Heart left ventricle (tissue), 16 donors: ENCODE results near the gene IQGAP2. TPM values are rescaled to one million over a fixed set of nuclear protein-coding genes. Genes with fewer than 3 reads are reported as not detected.

Experiments
- ATAC-seq, 4 donors: fragments of 200-7000 bp; cut with Tn5 transposase; one replicate each; pipeline ENCODE4 v1.9.1; 2020 to 2022; ENCODE audit warnings: moderate library complexity in 4 of 4, mild to moderate bottlenecking in 3 of 4, moderate number of reproducible peaks in 1 of 4
- DNase-seq, 5 donors: peaks; one replicate each; pipeline ENCODE4 v3.0.0-alpha.2; 2020
- H3K27ac ChIP-seq, 12 donors: fragments of 200-600 bp; sonication (generic) in 4 of 12; one replicate each; pipeline versions ENCODE4 v1.5.0 to v1.8.0; 2016 to 2022; ENCODE audit warnings: mild to moderate bottlenecking in 2 of 12
- H3K27me3 ChIP-seq, 9 donors: fragments of 200-600 bp; sonication (generic) in 2 of 9; one replicate each; pipeline versions ENCODE4 v1.5.1 to v1.8.0; 2016 to 2022; ENCODE audit warnings: mild to moderate bottlenecking in 3 of 9
- H3K36me3 ChIP-seq, 9 donors: fragments of 200-600 bp; sonication (generic) in 2 of 9; one replicate each; pipeline versions ENCODE4 v1.5.0 to v1.8.0; 2018 to 2022; ENCODE audit warnings: mild to moderate bottlenecking in 2 of 9
- H3K4me1 ChIP-seq, 12 donors: fragments of 200-600 bp; sonication (generic) in 4 of 12; one replicate each; pipeline versions ENCODE4 v1.5.0 to v1.8.0; 2016 to 2022; ENCODE audit warnings: mild to moderate bottlenecking in 3 of 12
- H3K4me3 ChIP-seq, 12 donors: fragments of 200-600 bp; sonication (generic) in 4 of 12; one replicate each; pipeline versions ENCODE4 v1.5.0 to v1.8.0; 2017 to 2022; ENCODE audit warnings: mild to moderate bottlenecking in 9 of 12, moderate library complexity in 4 of 12
- H3K9me3 ChIP-seq, 12 donors: fragments of 200-600 bp; sonication (generic) in 4 of 12; one replicate each; pipeline versions ENCODE4 v1.5.0 to v1.8.0; 2016 to 2022; ENCODE audit warnings: mild to moderate bottlenecking in 1 of 12
- CTCF ChIP-seq, 12 donors: fragments of 200-600 bp; sonication (generic) in 4 of 12; IDR thresholded peaks; one replicate each; pipeline versions ENCODE4 v1.5.0 to v1.8.0; 2018 to 2022; ENCODE audit warnings: antibody characterized with exemption in 12 of 12, mild to moderate bottlenecking in 5 of 12
- POLR2A ChIP-seq, 2 donors: fragments of 450-650 bp; IDR thresholded peaks; one replicate each; pipeline ENCODE4 v1.6.1; 2017; ENCODE audit warnings: antibody characterized with exemption in 2 of 2, mild to moderate bottlenecking in 2 of 2, moderate library complexity in 2 of 2
- WGBS, 4 donors: extraction: QIAGEN DNeasy Blood & Tissue Kit in 2 of 4; methylation state at CpG; one replicate each; pipeline versions ENCODE4 v1.1.5 to v1.1.7; 2013 to 2018; 5-methylcytosine and 5-hydroxymethylcytosine counted together
- intact Hi-C, 10 donors: fragments of 100-400 bp; cut with DNase I; formaldehyde crosslinking; loops; one replicate each; pipeline versions ENCODE4 v1.11.1 to v1.14.2; 2022
- polyA plus RNA-seq, 2 donors: library from polyadenylated mRNA; stranded (reverse); fragments of 200-250 nt; gene quantifications; one replicate each; pipeline ENCODE4 v1.2.3, GENCODE V29; 2013
- total RNA-seq, 9 donors: library from RNA; depleted of rRNA in 2 of 9; stranded (reverse); fragments of >200 nt in 2 of 9; fragmentation: NEBNext Ultra II Directional in 3 of 9; extraction: Animal tissue kit (Norgen Biotek cat#: 25700) in 3 of 9; gene quantifications; one replicate each; pipeline versions ENCODE4 v1.1.0 to v1.2.4, GENCODE V29; 2016 to 2023
- donor health status: ischemic (EF 13 %, LVEDD 7.1; RV severe dilation, severe dysfunction).
- donor health status: healthy with polysubstance abuse.
- donor health status: DM: no; HTN: yes; CAD: no.
- donor health status: DM: no; HTN: no; CAD: no.
- donor health status: ischemic (EF 25% LVEDD 6.9; RV normal size, moderate dysfunction).
- donor health status: ischemic (EF 25% LVEDD 5.7; RV mildly dilated, moderate dysfunction).
- donor health status: healthy.
- donor health status: DM: yes; HTN: yes; CAD: no.
- donor health status: ischemic (EF 35%, LVEDD 5.7; RV mildly dilated, moderate dysfunction).
- donor health status: nonischemic (EF 11% LVEDD 7.7; RV severe dilation, severe dysfunction).
- donor health status: DM: yes; HTN: yes; CAD: no.
- donor health status: PGD.
- donor health status: ischemic (EF 29% LVEDD 5.4; RV normal size, mild dysfunction).
- donor health status: nonischemic (EF 23%, LVEDD 6.1; RV moderate dilation, normal function).

IQGAP2 gene
- total and polyA plus RNA-seq, 11 donors: 1.7 to 35.4 (median 6.1) TPM

DNA sequence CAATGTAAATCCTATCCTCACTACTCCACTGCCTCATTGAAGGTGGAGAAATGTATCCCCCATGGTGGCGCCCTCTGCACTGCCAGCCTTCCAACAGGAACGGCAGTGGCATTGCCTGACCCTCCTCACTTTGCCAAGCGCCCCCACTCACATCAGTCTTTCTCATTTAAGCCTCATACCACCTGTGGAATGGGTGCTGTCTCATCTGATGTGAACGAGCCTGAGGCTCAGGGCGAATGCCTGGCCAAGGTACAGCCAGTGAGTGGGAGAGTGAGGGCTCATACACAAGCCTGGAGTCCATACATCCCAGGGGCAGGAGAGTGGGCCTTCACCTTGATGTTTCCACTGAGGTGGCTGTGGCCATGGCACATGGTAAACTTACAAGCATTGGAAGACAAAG, 209.9 kb downstream of the IQGAP2 start:
- Histone ChIP-seq H3K9me3 (no peaks in the 10 kb centered on the region), H3K27me3 (no peaks in the 10 kb centered on the region), H3K4me3 (no peak overlapping the region), H3K36me3 (peaks cover 0 to 24% (median 0%) of the 10 kb centered on the region in 9 donors), H3K4me1 (peaks cover 0 to 8% (median 0%) of the 10 kb centered on the region in 12 donors), H3K27ac (no peak overlapping the region)
- intact Hi-C loops: no loop called here
- WGBS, 4 donors: 71 to 78% (median 73%) methylated on average over 5 of the region's 5 CpGs
- TF ChIP-seq POLR2A (IDR thresholded peaks at IDR 0.05): no peak
- TF ChIP-seq CTCF (IDR thresholded peaks at IDR 0.05): no peak
- ATAC-seq (no peak), DNase-seq (no peak)

- intact Hi-C loops: no loop called here
- Histone ChIP-seq H3K27ac (no peak overlapping the region), H3K4me1 (no peaks in the 10 kb centered on the region), H3K4me3 (no peak overlapping the region), H3K36me3 (peaks cover 0 to 24% (median 0%) of the 10 kb centered on the region in 9 donors), H3K27me3 (no peaks in the 10 kb centered on the region), H3K9me3 (no peaks in the 10 kb centered on the region)
- TF ChIP-seq CTCF (IDR thresholded peaks at IDR 0.05) (no peak), POLR2A (IDR thresholded peaks at IDR 0.05) (no peak)
- 66 to 68% (median 66%) methylated on average over 2 of the region's 2 CpGs for WGBS, 4 donors
- DNase-seq (no peak), ATAC-seq (no peak)
Observed at GRCh38 chr5:76615759-76616158, 212.7 kb downstream of the IQGAP2 start.

GRCh38 chr5:76616206-76616605, 213.1 kb downstream of the IQGAP2 start:
- intact Hi-C loops: no loop called here
- ATAC-seq: no peak
- DNase-seq: no peak
- no peak for TF ChIP-seq POLR2A (IDR thresholded peaks at IDR 0.05)
- no peak for TF ChIP-seq CTCF (IDR thresholded peaks at IDR 0.05)
- no peaks in the 10 kb centered on the region for H3K27me3 ChIP-seq
- peaks cover 0 to 23% (median 0%) of the 10 kb centered on the region in 9 donors for H3K36me3 ChIP-seq
- H3K4me3 ChIP-seq: no peak overlapping the region
- H3K27ac ChIP-seq: no peak overlapping the region
- WGBS, 4 donors: 81 to 88% (median 86%) methylated on average over 2 of the region's 2 CpGs
- no peaks in the 10 kb centered on the region for H3K4me1 ChIP-seq
- H3K9me3 ChIP-seq: no peaks in the 10 kb centered on the region

DNA sequence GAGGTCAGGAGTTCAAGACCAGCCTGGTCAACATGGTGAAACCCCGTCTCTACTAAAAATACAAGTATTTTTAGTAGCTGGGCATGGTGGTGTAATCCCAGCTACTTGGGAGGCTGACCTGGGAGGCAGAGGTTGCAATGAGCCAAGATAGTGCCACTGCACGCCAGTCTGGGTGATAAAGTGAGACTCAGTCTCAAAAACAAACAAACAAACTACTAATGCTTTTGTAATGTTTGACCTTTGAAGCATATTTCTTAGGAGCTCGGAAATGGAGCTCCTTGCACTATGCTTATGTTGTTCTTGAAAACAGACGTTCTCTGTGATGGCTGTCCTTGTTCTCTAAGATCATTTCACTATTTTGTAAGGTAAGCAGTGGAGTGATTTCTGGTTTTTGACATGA, 214.1 kb downstream of the IQGAP2 start:
- ATAC-seq (no peak), DNase-seq (no peak)
- Histone ChIP-seq H3K4me1 (no peaks in the 10 kb centered on the region), H3K9me3 (no peaks in the 10 kb centered on the region), H3K4me3 (no peak overlapping the region), H3K27me3 (no peaks in the 10 kb centered on the region), H3K27ac (no peak overlapping the region), H3K36me3 (peaks cover 0 to 16% (median 0%) of the 10 kb centered on the region in 9 donors)
- WGBS, 4 donors: 86 to 91% (median 88%) methylated on average over 4 of the region's 4 CpGs
- intact Hi-C loops: no loop called here
- TF ChIP-seq CTCF (IDR thresholded peaks at IDR 0.05) (no peak), POLR2A (IDR thresholded peaks at IDR 0.05) (no peak)
